Progenitor cell of endocrine pancreas (in vitro differentiated cells): ENCODE measurements around the gene FAM222B. TPM values are rescaled to one million over a fixed set of nuclear protein-coding genes. Genes with fewer than 3 reads are reported as not detected.

Experiments used
- DNase-seq: peaks from one replicate; pipeline ENCODE4 v3.0.0; 2021; ENCODE audit warnings: low spot score; ENCODE audit not compliant: unreplicated experiment
- H3K27ac Mint-ChIP-seq: 2 replicates; pipeline ENCODE4 v1.8.0; 2021; ENCODE audit warnings: mild to moderate bottlenecking, moderate library complexity, mixed read lengths
- H3K27me3 Mint-ChIP-seq: 2 replicates; pipeline ENCODE4 v1.8.0; 2021; ENCODE audit warnings: mixed read lengths
- H3K36me3 Mint-ChIP-seq: 2 replicates; pipeline ENCODE4 v1.8.0; 2022; ENCODE audit warnings: mixed read lengths; ENCODE audit not compliant: insufficient read depth
- H3K4me1 Mint-ChIP-seq: 2 replicates; pipeline ENCODE4 v1.8.0; 2021; ENCODE audit warnings: low read depth, mixed read lengths
- H3K4me3 Mint-ChIP-seq: 2 replicates; pipeline ENCODE4 v1.8.0; 2021; ENCODE audit warnings: low read depth, mild to moderate bottlenecking, moderate library complexity, mixed read lengths
- H3K9me3 Mint-ChIP-seq: 2 replicates; pipeline ENCODE4 v1.8.0; 2021; ENCODE audit warnings: low read depth, mixed read lengths
- total RNA-seq: library from RNA; stranded (reverse); gene quantifications from 2 replicates; pipeline ENCODE4 v1.2.1, GENCODE V29; 2021
- TF ChIP-seq, protein P1 (sequence below): fragments of 200-600 bp; sonication (generic); IDR thresholded peaks from one replicate; pipeline ENCODE4 v1.5.0; 2021; ENCODE audit warnings: antibody characterized with exemption, mild to moderate bottlenecking; ENCODE audit not compliant: unreplicated experiment

The FAM222B gene
- total RNA-seq, 1 donor from 2014 or later, result 58.7 TPM

DNA sequence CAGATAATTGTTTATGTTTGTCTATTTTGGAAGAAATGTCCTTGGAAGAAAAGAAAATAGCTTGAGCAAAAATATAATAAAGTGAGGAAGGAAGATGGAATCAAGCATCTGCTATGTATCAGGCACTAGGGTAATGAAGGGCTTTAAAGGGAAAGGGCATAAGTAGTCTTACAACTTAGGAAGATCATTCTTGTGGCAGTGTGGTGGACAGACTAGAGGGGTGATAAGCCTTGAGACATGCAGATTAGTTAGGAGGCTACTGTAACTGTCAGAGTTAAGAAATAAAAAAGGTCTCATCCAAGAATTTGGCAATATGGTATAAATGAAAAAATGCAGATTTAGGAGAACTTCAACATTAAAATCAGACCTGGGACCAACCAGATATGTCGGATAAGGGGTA, 14.9 kb downstream of the FAM222B start:
- Mint-ChIP-seq H3K36me3 (peaks cover 11% of the 10 kb centered on the region), H3K27me3 (no peaks in the 10 kb centered on the region), H3K9me3 (no peaks in the 10 kb centered on the region), H3K4me3 (no peak overlapping the region), H3K27ac (no peak overlapping the region), H3K4me1 (no peaks in the 10 kb centered on the region)
- DNase-seq, result no peak
- TF ChIP-seq, protein P1, sequence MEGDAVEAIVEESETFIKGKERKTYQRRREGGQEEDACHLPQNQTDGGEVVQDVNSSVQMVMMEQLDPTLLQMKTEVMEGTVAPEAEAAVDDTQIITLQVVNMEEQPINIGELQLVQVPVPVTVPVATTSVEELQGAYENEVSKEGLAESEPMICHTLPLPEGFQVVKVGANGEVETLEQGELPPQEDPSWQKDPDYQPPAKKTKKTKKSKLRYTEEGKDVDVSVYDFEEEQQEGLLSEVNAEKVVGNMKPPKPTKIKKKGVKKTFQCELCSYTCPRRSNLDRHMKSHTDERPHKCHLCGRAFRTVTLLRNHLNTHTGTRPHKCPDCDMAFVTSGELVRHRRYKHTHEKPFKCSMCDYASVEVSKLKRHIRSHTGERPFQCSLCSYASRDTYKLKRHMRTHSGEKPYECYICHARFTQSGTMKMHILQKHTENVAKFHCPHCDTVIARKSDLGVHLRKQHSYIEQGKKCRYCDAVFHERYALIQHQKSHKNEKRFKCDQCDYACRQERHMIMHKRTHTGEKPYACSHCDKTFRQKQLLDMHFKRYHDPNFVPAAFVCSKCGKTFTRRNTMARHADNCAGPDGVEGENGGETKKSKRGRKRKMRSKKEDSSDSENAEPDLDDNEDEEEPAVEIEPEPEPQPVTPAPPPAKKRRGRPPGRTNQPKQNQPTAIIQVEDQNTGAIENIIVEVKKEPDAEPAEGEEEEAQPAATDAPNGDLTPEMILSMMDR, result no peak

DNA sequence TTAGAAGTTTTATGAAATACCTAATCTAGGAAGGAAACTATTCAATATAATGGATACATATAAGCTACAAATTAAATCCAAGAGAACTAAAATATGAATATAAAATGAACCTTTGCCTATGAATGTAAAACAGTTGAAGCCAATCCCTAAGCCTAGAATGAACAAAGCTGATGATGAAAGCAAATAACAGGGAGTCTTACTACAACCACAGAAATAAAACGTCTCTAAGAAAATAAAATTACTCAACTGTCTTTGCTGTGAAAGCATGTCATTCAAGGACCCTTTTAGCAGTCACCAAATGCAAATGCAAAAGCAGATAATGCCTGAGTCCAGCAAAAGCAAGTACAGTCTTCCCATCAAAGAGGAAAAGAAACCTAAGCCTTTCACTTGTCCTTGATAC, 23.0 kb downstream of the FAM222B start:
- Mint-ChIP-seq H3K4me3 (no peak overlapping the region), H3K36me3 (no peaks in the 10 kb centered on the region), H3K9me3 (no peaks in the 10 kb centered on the region), H3K4me1 (no peaks in the 10 kb centered on the region), H3K27ac (no peak overlapping the region), H3K27me3 (no peaks in the 10 kb centered on the region)
- DNase-seq, result no peak
- TF ChIP-seq, protein P1, result no peak

DNA sequence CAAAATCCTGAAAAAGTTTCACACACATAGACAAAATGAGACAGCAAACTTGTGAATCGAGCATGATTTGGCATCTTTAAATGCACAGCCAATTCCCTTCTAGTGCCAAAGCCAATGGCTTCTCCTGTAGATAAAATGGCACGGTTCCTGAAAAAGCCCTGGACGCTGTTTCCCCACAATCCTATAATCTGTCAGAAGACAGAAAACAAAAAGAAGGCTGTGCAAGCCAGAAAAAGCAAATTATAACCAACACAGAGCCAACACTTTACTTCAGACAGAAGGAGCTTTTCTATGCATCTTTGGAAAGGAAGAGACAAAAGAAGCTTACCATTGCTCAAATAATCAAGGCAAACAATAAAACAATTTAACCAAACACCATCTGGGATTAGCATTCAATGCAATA, 23.8 kb downstream of the FAM222B start:
- no peak for DNase-seq
- peak overlapping the region; percentile 35 for H3K27ac Mint-ChIP-seq
- no peaks in the 10 kb centered on the region for H3K4me1 Mint-ChIP-seq
- no peaks in the 10 kb centered on the region for H3K27me3 Mint-ChIP-seq
- TF ChIP-seq, protein P1, result no peak
- H3K4me3 Mint-ChIP-seq, result no peak overlapping the region
- no peaks in the 10 kb centered on the region for H3K9me3 Mint-ChIP-seq
- no peaks in the 10 kb centered on the region for H3K36me3 Mint-ChIP-seq

GRCh38 chr17:28816540-28816939, 26.1 kb downstream of the FAM222B start:
- H3K27ac Mint-ChIP-seq, result peak overlapping the region; percentile 52

DNA sequence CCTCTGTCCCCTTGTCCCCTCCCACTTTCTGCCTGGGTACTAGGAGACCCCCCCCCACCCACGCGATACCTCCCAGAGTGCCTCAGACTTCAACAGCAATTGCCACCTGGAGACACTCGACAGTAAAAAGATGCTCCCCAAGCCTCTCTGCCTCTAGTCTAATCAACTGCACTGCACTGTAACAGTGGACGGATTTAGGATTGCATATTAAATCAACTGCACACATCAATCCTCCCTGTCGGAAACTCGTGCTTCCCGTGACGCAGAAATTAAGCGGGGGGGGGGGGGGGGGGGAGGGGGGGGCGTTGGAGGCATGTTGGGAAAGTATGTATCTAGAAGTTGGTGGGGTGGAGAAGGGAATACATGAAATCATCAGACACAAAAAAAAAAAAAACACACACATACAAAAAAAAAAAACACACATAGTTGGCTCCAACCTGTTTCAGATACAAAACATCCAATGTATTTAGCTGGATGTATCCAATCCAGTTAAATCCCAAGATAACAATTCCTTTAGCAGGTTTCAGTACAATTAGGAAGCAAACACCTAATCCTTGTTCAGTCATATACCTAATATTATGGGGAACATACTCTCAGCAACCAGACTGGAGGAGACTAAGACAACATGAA, 29.7 kb downstream of the FAM222B start:
- Mint-ChIP-seq H3K36me3 (no peaks in the 10 kb centered on the region), H3K4me1 (peaks cover 29% of the 10 kb centered on the region), H3K27me3 (no peaks in the 10 kb centered on the region), H3K9me3 (no peaks in the 10 kb centered on the region), H3K4me3 (peak overlapping the region; percentile 80), H3K27ac (peak overlapping the region; percentile 99)
- DNase-seq, result no peak
- TF ChIP-seq, protein P1, result no peak

More at GRCh38 chr17:28816540-28816939, 26.1 kb downstream of the FAM222B start:
- Mint-ChIP-seq H3K27me3 (no peaks in the 10 kb centered on the region), H3K9me3 (no peaks in the 10 kb centered on the region), H3K36me3 (no peaks in the 10 kb centered on the region), H3K4me1 (peaks cover 4% of the 10 kb centered on the region), H3K4me3 (no peak overlapping the region)
- TF ChIP-seq, protein P1, result no peak
- no peak for DNase-seq
